ENCODE measurements around the gene ARHGDIB.

Gene ARHGDIB

GRCh38 chr12:14896521-14897169 is 64.8 kb downstream of the ARHGDIB start:
- Histone ChIP-seq H3K4me3 (replicated peaks; ENCODE audit: low read depth, low read length) (no peak overlapping the region), H3K36me3 (ENCODE audit: control insufficient read depth, insufficient read depth, low read length) (no peaks in the 10 kb centered on the region), H3K27me3 (replicated peaks; ENCODE audit: control insufficient read depth, insufficient read depth, low read length) (no peaks in the 10 kb centered on the region)
- no peak for DNase-seq (ENCODE audit: extremely low read depth, insufficient read length)
- TF ChIP-seq CTCF (IDR thresholded peaks at IDR 0.05; ENCODE audit: insufficient read depth, low read length, poor library complexity, severe bottlenecking): no peak

- DNase-seq (ENCODE audit: extremely low read depth, insufficient read length): no peak
- no peak for TF ChIP-seq CTCF (IDR thresholded peaks at IDR 0.05; ENCODE audit: insufficient read depth, low read length, poor library complexity, severe bottlenecking)
- no peaks in the 10 kb centered on the region for H3K36me3 ChIP-seq (ENCODE audit: control insufficient read depth, insufficient read depth, low read length)
Observed at GRCh38 chr12:14893506-14894250, 67.7 kb downstream of the ARHGDIB start.

GRCh38 chr12:14892726-14893505 is 68.5 kb downstream of the ARHGDIB start:
- H3K36me3 ChIP-seq (ENCODE audit: control insufficient read depth, insufficient read depth, low read length): no peaks in the 10 kb centered on the region
- TF ChIP-seq CTCF (IDR thresholded peaks at IDR 0.05; ENCODE audit: insufficient read depth, low read length, poor library complexity, severe bottlenecking): peak; percentile 35
- H3K27me3 ChIP-seq (replicated peaks; ENCODE audit: control insufficient read depth, insufficient read depth, low read length): no peaks in the 10 kb centered on the region
- no peak overlapping the region for H3K4me3 ChIP-seq (replicated peaks; ENCODE audit: low read depth, low read length)
- no peak for DNase-seq (ENCODE audit: extremely low read depth, insufficient read length)

More at GRCh38 chr12:14893506-14894250, 67.7 kb downstream of the ARHGDIB start:
- H3K4me3 ChIP-seq (replicated peaks; ENCODE audit: low read depth, low read length): no peak overlapping the region
- H3K27me3 ChIP-seq (replicated peaks; ENCODE audit: control insufficient read depth, insufficient read depth, low read length): no peaks in the 10 kb centered on the region
